Right kidney (tissue), 1 donor: ENCODE results near the gene ABTB2.

Experiments
- DNase-seq: peaks from one replicate; pipeline ENCODE4 v3.0.0-alpha.2; 2016

ABTB2 gene

DNA sequence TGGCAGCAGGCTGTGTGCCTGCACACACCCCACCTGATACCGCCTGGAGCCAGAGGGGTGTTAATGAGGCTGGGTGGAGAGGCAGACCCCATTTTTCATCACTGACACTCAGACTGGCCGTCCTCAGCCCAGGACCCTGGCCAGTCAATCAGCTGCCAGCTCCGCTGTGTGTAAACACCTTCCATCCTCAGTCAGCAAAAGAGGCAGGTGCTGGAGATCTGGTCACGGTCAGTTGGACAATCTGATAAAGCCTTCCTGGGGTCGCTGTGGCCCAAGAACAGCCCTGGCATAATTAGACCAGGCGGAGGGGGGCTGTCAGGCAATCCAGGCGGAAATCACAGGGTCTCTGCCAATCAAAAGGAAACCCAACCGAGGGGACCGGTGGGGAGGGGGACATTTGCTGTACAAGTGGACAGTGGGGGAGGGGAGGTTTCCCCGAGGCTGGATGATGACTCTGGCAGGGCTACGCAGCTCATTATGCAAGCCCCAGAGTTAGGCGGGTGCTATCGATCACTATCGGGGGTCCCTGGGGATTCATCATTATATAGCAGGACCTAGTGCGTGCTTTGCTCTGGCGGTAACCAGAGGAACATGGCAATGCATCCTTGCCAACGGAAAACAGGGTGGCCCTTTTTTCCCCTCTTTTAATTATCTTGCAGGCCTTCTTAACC lies 72.9 kb downstream of the ABTB2 start:
- DNase-seq = no peak

DNA sequence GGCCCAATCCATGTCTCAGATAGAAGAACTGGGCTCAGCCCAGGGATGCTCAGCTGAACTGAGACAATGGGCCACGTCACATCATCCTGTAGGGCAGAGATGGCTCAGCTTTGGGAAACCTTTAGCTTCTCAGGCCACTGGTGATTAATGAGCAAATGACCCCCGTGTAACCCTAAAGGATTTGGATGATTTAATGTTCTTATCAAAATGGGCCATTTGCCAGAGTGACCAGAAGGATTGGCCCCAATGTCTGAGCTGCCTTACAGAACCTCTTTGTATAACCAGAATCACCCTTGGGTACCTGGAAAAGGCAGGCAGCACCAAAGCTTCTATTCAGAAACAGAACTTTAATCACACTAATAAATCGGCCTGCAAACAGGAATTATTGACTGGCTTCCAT lies 73.7 kb downstream of the ABTB2 start:
- DNase-seq = no peak

DNA sequence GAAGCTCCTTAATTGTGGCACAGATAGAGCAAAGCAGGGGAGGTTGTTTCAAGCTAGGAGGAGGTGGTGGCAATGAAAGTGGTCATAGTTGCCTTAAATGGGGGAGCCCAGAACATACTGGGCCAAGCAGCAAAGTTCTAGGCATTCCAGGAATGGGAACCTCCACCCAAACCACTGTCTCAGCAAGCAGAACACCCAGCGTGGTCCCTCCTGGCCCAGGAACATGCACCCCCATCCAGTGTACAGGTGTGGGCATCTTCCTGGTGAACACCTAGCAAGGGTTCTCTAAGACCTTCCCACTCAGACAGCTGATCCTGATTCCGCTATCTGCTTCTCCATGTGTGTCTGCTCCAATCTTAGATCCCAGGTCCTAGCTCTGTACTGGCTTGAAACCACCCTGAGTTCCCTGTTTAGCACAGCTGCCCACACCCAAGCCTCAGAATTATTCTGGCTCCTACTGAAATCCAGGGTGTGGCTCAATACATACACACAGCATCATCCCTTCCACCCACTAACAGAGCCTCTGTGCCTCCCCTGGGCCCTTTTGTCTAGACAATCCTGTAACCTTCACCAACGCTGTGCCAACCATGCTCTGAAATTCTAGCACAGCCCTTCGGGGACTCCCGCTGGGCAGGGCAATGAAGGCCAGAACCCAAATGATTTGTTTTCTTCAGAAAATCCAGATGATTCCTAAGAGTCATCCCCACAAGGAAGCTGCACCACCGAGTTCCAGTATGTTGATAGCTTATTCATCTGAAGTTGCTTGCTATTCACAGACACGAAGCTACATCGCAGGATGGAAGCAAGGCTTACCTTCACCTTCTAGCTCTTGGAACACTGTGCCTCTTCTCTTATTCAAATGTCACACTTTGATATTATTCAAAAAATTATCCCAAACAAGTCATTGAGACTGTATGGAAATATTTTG lies 76.6 kb downstream of the ABTB2 start:
- DNase-seq = no peak

DNA sequence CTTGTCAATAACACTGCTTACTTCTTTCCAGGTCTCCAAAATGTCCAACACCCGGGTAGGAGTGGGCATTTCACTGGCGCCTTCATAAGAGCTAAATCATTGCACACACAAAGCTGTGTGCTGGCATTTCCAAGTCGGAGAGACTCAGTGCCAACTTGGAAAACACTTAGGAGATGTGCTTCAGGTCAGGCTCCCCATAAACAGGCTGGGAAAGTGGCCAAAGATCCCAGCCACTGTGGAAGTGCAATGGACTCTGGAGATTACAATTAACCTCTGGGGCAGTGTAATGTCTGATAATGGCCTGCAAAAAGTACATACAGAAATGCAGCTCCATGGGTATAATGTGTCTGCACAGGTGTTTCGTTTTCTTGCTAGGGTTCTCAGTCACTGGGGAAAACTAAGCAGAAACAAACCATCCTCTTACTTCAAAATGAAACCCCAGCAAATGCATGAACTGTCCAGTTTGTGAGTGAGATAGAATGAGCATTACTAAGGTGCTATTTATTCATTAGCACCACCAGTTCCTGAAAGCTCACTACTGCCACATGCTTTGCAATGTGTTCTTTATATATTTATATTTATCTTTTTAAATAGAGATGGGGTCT lies 79.0 kb downstream of the ABTB2 start:
- no peak for DNase-seq

DNA sequence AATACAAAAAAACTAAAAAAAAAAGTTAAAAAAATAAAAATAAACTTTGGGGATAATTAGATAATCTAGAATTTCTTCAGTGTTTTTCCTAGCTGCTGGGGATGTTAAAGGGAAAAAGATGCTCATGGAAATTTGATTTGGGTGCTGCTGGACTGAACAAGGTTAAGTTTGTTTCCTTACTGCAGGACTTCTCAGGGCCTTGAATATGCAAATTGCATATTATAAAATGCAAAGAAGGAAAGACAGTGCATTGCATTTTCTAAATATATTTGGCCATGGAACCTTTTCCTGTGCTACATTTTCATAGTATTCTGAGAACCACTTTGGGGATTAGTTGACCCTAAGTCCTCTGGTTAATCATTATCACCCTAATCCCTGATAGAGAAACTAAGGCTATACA lies 79.6 kb downstream of the ABTB2 start:
- DNase-seq = no peak

DNA sequence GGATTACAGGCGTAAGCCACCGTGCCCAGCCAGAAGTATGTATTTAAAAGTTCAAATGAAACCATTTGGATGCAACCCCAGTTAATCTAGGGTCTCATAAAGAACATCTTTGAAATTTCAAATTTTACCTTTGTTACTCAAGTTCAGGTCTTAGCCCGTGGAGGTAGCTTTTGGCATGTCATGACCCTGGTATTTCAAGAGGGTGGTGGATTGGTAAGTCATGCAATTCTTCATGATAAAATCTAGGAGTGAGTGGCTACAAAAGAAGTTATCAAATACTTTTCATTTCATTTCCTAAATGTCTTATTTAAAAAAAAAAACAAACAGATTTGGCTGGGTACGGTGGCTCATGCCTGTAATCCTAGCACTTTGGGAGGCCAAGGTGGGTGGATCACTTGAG lies 80.6 kb downstream of the ABTB2 start:
- no peak for DNase-seq

DNA sequence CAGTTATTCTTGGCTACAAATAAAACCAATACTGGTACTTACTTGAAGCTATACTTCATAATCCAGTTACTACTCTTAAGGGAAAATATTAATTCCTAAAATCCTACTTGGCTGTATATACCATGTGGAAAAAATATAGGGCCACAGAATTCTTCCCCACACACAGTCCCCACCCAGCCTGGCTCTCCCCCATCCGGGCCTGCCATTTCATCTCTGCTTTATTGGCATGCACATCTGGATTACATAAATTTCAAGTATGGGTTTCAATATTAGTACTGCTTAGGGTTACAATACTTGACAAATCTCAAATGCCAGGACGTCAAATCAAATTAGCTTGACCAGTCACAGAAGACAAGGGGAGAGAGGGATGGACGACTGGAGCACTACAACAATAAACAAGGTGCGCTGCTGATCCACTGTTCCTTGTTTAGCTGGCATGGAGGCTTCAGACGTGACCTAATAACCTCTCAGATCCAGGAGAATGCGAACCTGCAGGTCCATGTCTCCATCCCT lies 81.4 kb downstream of the ABTB2 start:
- no peak for DNase-seq

DNA sequence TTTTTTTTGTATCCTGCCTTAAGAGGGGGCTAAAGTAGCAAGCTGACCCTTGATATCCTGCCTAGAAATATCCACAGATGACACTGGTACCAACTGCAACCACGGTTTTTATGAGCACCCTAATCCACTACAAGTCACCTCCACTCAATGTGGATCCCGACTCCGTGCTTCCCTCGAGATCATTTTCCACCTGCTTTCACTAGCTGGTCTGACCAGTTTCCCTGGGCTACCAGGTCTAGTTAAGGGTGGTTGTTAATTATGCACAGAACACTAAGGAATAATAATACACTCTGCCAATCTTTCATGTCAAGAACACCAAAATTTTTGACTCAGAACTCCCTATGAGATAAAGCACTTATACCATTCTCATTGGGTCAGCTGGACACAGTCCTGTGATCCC lies 82.3 kb downstream of the ABTB2 start:
- no peak for DNase-seq

DNA sequence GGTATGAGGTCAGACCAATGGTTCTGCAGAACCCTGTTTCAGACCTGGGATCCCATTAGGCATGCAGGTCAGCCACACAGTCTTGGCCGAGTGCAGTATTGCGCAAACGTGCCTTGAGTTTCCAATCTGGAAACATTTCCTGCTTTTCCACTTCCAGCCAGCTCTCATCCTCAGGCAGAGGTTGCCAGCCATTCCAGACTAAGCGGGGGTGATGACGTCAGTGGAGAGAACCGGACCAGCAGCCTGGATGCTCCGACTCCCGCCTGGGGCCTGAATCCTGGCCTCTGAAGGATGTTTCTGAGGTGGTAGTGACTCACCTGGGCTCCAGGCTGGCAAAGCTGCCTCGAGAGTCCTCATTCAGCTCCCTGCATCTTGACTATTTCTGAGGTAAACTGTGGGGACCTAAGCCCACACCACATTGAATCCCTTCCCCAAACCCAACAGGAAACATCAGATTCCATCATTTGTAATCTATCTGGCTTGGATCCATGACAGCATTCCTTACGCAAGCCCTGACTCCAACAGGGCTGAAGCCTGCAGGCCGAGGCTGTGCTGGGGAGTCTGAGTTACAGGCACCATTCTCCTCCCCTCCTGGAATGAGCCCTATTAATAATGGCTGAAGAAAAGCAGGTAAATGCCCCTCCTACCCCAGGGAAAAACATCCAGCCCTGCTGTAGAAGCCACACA lies 83.0 kb downstream of the ABTB2 start:
- no peak for DNase-seq

DNA sequence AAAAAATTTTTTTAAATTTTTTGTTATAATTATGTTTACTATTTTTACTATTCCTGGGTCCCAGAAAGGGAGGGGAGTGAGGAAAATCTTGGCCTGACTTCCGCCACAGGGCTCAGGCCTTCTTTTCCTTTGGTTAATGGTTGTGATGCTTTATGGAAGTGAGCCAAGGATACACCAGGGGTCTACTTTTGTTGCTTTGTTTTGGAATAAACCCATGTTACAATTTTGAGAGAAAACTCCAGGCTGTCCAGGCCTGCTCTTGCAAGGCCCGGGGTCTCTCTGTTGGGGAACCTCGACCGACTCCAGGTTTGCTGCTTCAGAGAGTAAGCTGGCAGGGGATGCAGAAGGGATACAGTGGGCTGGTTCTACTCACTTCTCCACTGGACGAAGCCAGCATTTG lies 84.7 kb downstream of the ABTB2 start:
- DNase-seq = no peak

DNA sequence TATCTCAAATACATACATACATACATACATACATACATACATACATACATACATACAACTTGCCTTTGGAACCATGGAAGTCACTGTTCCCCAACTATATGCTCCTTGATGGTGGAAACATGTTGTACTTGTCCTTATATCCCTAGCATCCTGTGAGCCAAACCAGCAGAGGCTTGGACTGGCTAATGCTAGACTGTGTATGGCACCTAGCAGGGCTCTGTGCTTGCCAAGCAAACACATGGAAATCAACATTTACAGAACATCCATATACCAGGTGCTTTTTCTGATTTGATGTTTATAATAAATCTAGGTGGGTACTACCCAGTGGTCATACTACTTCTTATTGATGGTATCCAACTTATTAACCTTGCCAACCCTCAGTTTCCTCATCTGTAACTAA lies 86.1 kb downstream of the ABTB2 start:
- no peak for DNase-seq

DNA sequence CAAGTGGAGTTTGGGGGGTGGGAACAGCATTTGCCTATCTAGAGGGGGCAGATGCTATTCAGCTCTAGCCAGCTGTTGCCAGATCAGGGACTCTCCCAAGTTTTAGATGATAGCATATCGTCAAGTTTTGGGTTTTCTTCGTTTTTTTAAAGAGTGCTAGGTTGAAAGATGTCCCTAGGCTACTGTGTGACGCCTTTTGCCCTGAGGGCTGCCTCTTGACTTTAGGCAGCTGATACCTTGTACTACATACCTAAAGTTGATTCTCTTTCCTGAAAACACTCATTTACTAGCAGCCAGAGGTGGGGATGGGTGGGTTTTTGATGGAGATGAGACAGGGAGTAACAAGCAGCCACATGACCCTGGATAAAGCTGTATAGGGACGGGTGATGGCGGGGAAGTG lies 87.1 kb downstream of the ABTB2 start:
- DNase-seq = no peak

DNA sequence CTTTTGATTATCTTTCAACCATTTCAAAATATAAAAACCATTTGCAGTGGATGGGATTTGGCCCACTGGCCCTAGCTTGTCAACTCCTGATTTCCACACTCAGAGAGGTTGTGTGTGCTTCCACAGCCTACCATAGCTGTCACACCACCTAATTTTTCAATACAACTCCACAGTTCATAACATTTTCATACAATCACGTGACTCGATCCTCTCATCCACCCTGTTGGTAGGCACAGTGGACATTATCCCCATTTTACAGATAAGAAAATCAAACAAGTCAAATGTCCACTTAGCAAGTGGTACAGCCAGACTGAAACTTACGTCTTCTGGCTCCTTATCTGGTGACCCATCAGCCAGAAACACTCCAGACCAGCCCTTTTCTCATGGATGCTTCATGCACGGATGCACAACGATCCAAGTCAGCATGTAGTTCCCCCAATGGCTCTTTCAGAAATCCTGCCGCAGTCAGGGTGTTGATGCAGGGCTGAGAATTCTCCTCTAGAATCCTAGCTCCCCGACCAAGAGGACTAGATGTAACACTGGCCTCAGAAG lies 88.0 kb downstream of the ABTB2 start:
- no peak for DNase-seq

DNA sequence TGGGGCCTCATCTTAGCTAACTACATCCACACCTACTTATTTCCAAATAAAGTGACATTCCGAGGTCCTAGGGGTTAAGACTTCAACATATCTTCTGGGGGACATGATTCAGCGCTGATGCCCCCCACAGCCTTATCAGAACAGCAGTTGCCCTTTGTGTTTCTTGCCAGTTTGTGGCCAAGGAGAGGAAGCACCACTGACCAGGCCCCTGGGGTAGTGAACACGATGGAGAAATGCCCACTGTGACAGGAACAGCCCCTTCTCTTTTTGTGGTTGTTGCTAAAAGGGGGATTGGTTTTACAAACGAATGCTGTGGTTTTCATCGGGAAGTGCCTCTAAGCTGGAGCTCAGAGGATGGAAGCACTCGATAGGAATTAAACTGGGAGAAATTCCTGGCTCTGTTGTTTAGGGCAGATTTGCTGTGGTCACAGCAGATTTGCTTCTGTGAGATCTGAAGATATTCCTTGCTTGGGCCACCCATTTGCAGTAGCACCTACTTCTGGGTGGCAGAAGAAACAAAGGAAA lies 88.8 kb downstream of the ABTB2 start:
- DNase-seq = no peak

DNA sequence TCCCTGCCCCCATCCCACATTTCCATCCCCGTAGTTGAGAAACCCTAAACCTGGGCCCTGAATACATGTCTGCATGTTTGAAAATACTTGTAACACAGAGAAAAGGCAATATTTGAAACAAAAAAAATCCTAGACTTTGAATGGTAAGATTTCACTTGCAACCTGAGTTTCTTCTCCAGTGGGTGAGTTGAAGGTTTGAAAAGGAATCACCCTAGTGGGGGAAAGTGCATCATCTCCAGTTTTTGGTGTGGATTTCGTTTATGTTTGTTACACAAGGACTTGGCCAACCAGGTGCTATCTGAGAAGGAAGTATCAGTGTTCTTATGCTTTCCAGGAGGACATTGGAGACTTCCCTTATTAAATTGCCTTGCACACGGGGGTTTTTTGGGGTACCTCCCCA lies 90.4 kb downstream of the ABTB2 start:
- no peak for DNase-seq

DNA sequence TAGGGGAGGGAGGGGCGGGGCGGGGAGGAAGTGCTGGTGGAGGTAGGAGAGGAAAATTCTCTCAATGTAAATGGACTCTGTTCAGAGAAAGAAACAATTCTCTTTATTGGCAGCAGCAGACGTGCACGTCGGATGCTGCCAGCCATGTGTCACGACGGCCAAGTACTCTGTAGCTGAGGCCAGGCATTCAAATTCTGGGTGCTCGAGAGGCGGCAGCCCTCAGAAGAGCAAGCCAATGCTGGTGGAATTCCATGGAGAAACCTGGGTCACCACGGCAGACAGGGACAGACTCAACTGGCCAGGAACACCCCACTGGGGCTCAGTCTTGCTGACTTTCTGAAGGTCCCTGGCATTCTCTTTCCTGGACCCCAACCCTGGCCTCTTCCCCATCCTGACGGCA lies 90.8 kb downstream of the ABTB2 start:
- no peak for DNase-seq

DNA sequence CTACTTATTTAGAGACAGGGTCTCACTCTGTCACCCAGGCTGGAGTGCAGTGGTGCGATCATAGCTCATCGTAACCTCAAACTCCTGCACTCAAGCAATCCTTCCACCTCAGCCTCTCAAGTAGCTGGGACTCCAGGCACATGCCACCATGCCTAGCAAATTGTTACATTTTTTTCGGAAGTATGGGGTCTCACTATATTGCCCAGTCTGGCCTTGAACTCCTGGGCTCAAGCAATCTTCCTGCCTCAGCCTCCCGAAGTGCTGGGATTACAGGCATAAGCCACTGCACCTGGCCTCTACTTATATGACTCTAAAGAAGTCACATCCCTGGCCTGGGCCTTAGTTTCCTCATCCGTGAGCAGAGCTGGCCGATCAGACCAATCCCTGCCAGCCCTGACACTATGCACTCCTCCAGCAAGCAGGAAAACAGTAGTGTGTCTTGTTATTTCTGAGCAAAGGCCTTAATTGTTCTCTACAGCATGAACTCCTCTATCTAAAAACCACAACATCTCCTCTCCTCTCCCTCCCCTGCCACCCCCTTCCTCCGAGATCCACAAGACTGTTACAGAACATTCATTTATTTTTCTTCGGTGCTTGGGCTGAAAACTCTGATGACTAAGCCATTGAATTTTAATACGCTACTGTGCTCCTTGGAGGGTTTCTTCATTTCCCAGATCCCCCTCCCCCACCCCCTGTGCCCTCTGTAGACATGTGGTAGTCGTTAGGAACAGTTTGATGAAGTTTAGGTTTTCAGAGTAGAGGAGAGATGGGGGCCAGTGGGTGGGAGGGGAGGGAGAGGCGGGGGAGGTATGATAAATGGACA lies 91.5 kb downstream of the ABTB2 start:
- DNase-seq = peak; percentile 56

DNA sequence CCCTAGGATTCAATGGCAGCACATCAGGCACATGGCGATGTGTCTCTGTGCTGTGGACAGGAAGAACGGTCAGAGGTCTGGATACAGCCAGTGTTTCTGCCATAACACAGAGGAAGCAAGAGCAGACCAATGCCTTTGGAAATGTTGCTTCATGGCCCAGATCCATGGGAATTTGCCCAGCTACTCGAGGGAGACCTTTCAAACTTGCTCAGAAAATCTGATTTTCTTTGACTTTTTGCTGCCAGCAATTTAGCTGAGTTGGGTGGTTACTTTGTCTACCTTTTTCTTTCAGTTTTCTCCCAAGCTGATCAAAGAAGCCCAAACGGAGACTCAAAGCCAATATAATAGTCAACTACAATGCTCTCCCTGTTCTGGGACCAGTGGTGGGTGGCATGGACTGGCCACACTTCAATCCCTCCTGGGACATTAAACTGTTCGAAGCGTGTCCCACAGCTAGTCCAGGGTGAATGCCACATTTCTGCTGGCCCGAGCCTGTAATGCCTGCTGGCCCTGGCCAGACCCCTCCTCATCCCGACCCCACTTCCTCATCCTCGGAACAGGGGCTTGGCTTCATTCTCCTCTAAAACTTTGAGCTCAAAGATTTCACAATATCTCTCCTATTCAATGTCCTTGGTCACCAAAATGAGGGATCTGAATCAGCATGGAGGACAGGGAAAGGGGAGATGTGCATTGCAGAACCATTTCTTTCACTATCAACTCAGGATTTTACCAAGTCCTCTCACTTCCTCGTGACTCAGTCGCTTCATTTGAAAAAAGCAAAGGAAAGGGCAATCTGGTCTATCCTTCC lies 93.3 kb downstream of the ABTB2 start:
- DNase-seq = no peak

DNA sequence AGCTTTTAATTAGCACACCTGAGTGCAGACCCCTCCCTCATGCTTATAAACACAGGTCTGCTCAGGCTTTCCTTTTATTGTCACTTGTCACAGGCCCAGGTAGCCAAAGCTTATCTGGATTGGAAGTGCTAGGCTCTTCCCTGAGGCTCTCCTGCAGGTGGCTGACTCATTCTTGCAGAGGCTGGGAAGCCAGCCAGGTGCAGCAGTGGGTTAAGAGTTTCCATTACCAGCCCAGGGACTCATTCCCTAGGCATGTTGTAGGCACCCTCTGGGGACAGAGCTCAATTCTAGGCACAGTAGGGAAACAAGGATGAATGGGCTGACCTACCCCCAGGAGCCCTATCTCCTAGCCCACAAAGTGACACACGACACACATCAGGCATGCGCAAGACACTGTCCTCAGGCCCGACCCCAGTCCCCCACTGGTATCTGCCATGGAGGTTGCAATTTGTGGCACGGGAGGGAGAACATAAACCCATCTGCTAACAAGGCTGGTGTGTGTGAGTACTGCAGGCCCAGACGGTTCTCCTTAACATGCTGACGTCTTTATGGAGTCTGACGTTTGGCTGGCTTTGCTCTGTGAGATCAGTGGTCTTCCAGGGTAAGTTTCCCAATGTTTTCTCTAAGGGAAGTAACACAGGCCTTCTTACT lies 94.2 kb downstream of the ABTB2 start:
- no peak for DNase-seq
